Stimulated activated CD4-positive, alpha-beta T cell treated with anti-CD3 and anti-CD28 coated beads, Interleukin-15, amount 100 ng/mL, for 48 hours (primary cell): Measurements from ENCODE around the gene ASTN2.

ENCODE experiments used
- DNase-seq, 2 donors: peaks; one replicate each; pipeline ENCODE4 v3.0.0-alpha.2; 2020; ENCODE audit warnings: low read depth in 2 of 2

The ASTN2 gene

DNA sequence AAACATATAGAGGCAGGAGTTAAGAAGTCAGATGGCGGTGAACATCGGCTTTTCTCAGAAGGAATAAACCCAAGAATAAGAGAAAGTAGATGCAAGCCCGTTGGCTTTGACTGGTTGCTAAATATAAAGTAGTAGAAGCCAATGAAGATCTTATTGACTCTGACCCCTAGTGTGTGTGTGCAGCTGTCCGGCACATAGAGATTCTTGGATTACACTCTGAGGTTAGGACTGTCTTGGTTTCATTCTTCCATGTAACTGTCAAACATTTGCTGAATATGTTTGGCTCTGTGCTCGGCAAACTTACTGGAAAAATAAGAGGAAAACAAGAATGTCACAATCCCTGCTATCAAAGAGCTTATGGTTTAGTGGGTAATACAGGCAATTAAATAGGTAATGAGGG is 54.9 kb downstream of the ASTN2 start:
- DNase-seq: no peak

DNA sequence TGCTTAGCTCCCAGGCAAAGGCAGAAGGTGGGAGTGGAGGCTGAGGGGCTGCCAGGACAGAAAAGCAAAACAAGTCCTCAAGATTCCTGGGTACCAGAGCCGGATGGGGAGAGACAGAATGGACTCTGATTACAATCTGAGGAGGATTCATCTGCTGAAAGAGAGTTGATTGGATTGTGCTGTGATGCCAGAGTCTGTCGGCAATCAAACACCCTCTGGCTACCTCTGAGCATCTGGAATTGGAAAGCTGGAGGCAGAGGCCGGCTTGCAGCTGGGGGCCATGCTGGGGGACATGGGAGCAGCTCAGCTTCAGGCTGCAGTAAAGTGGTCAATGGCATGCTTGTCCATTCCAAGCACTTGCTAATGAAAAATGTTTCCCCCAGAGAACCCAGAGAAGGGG is 59.3 kb downstream of the ASTN2 start:
- DNase-seq: no peak

DNA sequence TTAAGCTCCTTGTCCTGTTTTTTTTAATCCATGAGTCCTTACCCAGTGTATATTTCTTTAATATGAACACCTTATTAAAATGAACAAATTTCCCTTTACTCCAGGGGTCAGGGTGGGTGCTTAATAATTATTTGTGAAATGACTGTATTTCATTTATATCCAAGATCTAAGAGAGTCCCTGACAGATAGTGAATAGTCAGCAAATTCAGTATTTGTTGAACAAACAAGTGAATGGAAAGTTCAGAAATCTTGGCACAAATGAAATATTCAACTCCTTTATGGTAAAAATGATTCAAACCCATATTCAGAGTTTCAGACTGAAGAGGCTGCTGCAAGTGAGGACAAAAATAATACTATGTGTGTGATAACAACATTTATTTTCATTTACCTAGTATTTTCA is 59.9 kb downstream of the ASTN2 start:
- DNase-seq: no peak

DNA sequence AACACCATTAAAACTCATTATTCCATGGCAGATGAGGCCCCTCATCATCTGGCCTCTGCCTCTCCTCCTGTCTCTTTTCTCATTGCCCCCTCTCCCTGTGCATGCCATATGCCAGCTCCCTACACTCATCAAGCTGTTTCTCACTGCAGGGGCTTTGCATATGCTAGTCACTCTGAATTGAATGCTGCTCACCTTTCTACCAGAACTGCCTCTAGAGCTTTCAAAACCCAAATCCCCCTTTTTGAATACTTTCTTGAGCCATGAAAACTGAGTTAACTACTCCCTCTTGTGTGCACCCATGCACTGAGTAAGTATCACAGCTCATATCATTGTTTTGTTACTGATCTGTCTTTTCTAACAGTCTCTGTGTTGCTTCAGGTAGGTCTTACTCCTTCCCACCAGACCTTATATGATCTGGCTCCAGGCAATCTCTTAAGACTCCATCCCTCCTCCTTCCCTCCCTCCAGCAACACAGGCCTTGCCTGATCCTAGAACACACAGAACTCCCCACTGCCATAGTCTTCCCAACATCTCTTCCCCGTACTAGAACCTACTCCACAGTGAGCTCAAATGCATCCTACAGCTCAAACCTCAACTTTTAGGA is 60.5 kb downstream of the ASTN2 start:
- no peak for DNase-seq

DNA sequence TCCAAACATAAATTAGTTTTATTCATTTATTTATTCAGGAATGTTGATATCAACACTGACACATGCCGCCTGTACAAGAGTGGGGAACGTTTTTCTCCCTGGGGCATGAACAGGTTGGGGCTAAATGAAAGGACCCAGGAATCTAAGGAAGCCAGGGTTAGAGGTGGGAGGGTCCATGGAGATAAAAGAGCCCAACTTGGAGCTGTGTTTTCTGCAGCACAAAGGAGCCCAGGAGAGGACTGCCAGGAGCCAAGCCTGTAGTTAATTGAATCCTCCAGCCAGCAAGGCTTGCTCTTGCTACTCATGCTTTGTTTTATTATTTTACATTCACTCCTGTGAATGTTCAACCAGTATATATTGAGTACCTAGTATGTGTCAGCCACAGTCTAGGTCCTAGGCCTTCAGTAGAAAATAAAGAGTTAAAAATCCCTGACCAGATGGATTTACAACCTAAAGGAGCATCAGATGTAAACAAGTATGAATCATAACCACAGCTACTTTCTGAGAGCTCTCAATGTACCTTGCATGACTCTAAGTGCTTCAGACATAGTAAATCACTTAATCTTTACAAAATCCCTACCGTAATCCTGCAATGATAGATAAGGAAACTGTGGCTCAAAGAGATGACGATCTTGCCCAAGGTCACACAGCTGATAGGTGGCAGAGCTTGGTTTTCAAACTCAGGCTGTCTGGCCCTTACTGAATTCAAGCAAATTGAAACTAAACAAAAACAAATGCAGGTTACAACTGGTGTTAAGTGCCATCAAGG is 69.8 kb downstream of the ASTN2 start:
- no peak for DNase-seq

DNA sequence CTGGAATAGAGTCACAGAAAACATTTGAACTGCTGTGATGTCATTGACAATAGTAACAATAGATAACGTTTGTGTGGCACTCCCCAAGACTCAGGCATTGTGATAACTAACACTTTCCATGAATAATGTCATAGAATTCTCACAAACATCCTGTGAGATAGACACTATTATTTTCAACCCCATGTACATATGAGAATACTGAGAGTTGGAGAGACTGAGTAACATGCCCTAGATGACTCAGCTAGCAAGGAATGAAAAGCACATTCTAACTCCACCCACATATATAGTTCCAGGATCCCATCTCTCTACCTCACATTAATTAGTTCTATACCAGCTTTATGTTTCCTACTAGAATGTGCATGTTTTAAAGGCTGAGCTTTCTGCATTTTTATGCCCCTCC is 71.4 kb downstream of the ASTN2 start:
- no peak for DNase-seq

DNA sequence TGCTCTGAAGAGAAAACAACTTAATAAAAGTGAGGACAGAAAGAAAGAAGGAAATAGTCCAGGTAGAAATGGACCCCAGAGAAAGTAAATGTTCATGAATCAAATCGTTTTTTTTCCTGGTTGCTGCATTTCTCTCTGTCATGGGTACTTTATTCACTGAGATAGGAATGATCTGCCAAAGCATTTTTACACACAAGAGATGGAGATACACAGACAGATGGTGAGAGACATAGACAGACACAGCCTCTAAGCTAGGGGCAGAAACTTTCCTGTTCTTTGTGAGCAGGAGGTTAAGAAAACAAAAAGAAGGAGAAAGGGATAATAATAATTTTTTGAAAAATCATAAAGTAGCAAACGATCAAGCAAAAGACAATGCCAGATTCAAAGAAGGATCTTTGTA is 73.7 kb downstream of the ASTN2 start:
- no peak for DNase-seq

DNA sequence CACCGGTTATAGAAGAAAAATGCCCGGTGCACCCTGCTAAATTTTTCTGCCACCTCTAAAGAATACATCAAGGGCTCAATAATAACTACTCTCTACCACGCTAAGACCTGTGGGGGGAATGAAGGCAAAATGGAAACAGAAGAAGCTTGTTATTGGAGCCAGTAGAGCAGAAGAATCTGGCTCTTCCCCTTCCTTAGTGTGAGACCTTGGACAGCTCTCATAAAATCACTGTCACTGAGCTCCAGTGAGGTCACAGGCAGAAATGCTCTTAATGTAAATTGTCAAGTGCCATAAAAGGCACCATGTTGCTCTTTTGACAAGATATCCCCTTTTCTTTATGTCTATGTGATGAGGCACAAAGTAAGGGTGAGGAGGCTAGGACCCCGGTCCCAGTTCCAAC is 74.4 kb downstream of the ASTN2 start:
- no peak for DNase-seq

DNA sequence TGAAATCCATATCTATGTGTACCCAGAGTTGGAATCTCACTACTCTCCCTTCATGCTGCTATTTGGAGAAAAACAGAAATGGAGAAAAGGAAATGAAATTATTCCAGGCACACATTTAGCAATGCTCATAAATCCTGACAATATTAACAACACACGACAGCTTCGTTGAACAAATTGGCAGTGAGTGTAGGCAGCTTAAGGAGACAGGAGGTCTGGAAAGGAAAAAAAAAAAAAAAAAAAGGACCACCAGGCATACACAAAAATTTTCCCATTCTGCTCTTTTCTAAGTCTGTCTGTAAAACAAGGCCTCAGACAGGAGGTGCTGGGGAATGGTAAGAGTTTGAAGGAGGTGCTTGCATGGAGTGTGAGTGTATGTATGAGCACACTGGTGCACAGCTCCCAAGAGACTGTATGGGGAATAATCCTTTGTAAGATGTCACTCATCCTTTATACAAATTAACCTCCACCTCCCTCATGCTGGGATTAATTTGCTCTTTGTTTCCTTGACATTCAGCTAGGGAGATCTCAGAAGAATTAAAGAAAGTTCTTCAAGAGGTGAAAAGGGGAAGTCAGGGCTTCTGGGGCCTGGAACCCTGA is 78.9 kb downstream of the ASTN2 start:
- DNase-seq: no peak

DNA sequence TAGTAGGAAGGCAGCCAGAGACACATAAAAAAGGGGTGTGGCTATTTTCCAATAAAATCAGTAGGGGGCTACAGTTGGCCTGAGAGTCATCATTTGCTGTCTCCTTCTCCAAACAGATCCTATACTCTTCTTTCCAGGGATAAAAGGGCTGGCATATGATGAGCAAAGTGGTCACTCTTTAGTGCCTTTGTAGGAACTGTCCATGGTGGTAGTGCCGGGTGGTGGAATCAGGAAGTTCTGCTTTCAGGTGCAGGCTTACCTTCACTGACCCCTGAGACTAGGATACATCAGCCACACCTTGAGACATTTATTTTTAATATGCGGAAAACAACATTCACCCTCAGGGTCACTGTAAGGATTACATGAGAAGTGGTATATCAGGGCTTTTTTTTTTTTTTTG is 80.8 kb downstream of the ASTN2 start:
- no peak for DNase-seq

DNA sequence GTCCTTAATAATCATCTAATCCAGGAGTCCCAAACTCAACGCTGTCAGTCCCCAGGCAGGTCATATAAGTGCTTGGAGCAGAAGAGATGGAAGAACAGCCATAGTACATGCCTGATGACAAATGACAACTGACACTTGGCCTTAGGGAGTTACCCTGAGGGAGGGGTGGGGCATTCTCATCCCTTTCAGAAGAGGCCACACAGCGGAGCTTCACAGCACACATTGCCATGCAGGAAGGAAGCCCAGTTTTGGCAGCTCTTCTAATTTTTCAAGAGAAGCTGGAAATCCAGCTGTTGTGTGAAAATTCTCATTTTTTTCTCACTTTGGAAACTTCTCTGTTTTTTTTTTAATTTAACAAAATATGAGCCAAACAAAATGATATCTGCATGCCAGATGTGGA is 89.0 kb downstream of the ASTN2 start:
- DNase-seq: no peak

DNA sequence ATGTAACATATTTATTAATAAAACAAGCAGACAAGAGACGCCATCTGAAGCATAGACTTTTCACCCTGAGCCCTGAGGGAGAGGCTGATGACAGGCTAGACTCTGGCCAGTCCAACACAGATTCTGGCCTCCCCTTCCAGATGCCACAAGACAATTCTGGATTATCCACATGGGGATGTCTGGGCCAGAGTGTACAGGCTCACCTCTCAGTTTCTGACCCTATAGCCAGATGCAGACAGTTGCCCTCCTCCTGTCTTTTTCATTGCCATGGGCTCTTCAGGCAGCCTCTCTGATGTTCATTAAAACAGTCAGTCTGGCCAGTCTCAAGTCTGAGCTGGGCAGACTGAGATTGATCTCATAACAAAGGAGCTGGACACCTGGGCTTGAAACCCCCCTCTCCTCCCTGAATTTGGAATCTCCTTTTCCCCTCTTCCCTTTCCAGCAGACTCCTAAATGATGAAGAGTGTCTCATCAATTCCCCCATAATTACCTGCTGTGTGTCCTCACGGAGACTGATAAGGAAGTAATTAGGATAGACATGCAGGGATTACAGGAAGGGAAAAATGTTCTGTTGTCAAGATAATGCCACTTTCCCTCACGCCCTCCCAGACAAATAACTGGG is 89.6 kb downstream of the ASTN2 start:
- DNase-seq: no peak

DNA sequence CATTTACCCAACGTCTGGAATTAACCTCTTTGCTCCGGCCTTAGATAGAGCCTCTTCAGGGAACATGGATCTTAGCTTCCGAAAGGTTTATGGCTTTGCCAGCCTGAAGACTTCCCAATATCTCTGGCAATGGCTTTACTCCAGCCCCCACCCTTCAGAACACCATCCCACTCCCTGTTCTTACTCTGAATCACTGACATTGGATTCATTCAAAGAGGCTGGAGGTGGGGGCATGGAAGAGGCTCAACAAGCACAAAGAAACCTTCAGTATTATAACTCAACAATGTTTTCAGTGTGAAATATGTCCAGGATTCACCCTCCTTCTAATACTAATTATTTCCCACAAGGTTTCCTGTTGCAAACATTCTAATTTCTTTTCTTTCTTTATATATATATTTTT is 91.5 kb downstream of the ASTN2 start:
- no peak for DNase-seq

DNA sequence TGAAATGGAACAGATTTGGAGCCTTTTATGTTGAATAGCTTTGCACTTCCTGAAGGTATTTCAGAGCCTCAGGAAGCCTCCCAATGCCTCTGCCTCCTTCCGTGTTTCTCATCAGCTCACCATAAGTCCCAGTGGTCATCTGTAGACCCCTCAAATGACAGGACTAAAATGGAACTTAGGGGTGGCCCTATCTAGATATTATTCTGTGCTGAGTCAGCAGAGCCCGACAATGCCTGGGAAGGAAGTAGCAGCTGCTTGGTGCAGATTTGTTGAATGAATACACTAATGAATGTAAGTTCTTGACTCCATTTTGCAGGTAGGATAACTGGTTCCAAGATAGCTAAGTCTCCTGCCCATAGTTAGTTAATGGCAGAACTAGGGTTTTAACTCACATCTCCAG is 97.7 kb downstream of the ASTN2 start:
- DNase-seq: no peak

DNA sequence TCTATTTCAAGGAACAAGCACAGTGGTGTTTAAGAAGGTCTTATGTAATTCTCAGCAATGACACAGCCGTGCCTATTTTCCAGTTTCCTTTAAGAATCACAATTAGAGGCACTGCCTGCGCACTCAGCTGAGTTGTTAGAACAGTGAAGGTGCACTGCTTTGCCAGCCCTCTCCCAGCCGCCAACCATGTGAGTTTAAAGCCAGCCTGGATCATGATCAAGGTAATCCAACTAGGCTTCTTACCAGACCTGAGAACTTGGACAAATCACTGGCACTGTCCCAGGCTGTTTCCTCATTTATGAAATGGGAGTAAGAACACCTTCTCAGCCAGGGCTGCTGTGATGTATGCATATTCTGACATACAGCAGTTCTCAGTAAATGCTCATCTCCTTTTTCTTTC is 99.6 kb downstream of the ASTN2 start:
- DNase-seq: no peak

DNA sequence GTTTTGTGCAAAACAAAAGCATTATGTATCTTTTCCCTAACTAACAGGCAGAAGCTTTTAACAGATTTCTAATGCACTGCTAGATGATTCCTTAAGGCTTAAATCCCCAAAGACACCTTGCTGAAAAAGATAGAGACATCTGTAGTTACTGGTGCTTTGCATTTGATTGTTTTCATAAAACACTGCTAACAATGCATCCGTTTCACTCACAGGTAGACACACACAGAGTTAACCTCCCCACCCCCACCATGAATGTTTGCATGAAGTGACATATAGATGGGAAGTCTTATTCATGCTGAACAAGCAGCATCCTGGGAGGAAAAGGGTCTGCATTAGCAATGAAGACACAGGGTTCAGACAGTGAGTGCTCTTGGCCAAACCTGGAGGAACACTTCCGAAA is 100.9 kb downstream of the ASTN2 start:
- no peak for DNase-seq

DNA sequence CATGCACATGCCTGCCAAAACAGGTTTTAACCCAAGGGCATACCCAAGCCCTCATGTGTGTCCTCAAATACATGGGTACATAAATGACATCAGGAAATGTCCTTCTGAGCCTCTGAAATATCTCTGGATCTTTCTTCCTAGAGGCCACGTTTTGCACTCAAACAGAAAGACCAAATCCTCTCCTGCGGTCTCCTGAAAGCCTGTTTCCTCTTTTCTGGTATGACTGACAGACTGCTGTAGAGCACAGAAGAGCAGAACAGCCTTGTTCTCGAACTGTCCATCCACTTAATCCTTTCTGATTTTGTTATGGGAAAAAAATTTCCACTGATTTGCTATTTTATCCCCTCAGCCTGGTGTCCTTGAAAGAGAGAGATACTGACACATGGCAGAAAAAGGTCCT is 107.2 kb downstream of the ASTN2 start:
- no peak for DNase-seq

DNA sequence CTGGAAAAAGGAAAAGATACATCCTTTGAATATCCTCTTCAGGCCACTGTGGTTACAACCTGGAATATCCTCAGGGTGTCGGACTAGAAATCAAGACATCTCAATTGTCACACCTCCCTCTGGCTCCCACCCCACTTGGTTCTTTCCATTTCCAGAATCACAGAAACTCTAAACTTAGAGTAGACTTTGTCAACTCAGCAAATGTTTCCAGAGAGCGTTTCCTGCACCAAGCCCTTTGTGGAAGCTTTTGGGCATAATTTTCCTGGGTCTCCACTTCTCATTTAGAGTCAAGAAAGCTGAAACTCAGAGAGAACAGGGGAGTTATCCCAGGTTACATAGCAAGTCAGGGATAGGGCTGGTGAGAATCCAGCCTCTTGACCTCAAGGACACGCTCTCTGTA is 108.8 kb downstream of the ASTN2 start:
- no peak for DNase-seq

DNA sequence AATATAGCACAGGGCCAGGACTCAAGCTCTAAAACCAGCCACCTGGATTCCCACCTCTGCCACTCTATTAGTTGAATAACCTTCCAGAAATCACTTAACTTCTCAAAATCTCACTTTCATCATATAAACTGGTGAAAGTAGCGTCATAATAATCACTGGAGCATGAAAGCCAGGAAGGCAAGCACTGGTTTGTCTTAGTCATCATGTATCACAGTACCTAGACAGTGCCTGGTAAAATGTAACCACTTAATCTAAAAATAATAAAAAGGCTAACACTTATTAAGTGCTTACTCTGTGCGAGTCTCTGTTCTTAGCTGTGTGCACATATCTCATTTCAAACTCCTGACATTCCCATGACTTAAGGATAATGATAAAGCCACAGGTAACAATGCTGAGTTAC is 109.4 kb downstream of the ASTN2 start:
- DNase-seq: no peak

DNA sequence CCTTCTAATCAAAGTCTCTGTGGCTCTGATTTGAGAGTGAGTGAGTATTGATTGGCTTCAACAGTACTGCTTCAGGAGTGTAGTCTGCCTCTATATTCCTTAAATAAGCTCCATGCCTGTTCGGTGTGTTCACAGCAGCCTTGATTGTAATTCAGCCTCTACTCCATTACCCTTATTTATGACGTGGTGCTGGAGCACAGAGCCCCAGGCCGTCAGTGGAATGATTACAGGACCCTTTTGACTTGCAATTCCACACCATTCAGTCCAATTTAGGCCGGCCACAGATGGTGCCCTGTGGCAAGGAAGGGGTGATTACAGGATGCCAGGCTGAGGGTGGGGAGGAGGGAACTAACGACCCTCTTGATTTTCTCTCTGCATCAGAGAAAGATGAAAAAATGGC is 110.3 kb downstream of the ASTN2 start:
- no peak for DNase-seq

DNA sequence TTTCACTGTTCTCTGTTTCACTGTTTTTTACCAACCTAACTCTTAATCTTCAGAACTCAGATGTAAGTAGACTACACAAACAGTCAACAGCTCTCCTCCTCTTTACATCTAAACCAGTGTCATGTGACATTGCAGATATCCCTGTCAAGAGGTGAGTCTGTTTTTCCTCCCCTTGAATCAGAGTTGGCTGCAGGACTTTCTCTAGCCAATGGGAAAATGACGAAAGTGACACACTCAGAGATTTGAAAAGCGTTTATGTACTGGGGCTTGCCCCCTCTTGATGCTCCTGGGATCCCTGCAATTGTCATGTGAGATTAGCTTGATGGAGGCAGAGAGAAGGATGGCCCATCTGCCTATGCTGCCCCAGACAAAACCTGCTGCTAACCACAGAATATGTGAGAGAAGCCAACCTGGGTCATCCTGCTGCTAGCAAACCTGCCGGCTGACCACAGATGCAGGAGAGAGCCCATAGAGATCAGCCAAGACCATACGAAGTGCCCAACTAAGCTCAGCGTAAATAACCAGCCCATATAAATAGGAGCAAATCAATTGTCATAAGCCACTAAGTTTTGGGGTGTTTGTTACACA is 111.1 kb downstream of the ASTN2 start:
- no peak for DNase-seq

DNA sequence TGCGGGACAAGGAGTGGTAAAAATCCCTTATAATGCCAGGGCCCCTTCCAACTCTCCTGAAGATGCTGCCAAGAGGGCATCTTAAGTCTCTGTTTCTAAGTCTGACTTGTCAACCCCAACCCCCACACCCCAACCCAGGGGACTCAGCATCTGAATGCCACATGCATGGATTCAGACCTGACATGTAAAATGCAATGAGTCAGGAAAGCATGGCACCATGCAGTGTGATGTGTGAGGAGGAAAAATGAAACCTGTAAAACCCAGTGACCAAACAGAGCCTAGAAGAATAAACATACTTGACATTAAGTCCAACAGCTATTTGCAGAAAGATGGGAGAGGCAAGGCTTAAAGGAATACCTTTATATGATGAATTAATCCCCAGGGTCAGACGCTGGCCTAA is 112.4 kb downstream of the ASTN2 start:
- no peak for DNase-seq
